Measurements from ENCODE around the gene OLFML1. TPM values are rescaled to one million over a fixed set of nuclear protein-coding genes. Genes with fewer than 3 reads are reported as not detected.

Gene OLFML1
- total RNA-seq, 2 experiments from 2014 or later, result not detected

DNA sequence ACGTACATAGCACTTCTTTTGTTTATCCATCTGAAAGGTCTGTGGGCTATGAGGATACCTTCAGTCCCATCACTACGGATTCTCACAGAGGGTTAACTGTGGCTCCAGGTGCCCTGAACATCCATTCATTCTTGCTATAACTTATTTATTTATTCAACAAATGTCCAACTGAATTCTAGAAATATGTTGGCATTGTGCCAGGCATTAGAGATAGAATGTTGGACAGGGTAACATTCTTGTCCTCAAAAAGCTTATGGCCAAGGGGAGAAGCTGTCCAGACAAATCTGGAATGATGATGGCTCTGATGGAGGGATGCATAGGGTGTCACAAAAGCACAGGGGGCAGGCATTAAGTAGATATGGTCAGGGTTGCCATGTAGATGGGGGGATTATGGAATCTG, 8.4 kb downstream of the OLFML1 start:
- CTCF ChIA-PET (ENCODE audit: unreplicated experiment), result interaction anchor here (0.6 kb wide), 1 partner anchor 19 kb away, joined by 3 read pairs; no protein-coding TSS in a partner anchor
- TF ChIP-seq, protein P1, sequence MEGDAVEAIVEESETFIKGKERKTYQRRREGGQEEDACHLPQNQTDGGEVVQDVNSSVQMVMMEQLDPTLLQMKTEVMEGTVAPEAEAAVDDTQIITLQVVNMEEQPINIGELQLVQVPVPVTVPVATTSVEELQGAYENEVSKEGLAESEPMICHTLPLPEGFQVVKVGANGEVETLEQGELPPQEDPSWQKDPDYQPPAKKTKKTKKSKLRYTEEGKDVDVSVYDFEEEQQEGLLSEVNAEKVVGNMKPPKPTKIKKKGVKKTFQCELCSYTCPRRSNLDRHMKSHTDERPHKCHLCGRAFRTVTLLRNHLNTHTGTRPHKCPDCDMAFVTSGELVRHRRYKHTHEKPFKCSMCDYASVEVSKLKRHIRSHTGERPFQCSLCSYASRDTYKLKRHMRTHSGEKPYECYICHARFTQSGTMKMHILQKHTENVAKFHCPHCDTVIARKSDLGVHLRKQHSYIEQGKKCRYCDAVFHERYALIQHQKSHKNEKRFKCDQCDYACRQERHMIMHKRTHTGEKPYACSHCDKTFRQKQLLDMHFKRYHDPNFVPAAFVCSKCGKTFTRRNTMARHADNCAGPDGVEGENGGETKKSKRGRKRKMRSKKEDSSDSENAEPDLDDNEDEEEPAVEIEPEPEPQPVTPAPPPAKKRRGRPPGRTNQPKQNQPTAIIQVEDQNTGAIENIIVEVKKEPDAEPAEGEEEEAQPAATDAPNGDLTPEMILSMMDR (conservative IDR thresholded peaks at IDR 0.05; ENCODE audit: low read length), result no peak
- TF ChIP-seq EZH2phosphoT487 (IDR thresholded peaks at IDR 0.05; ENCODE audit: borderline replicate concordance, low read depth, low read length), result no peak

DNA sequence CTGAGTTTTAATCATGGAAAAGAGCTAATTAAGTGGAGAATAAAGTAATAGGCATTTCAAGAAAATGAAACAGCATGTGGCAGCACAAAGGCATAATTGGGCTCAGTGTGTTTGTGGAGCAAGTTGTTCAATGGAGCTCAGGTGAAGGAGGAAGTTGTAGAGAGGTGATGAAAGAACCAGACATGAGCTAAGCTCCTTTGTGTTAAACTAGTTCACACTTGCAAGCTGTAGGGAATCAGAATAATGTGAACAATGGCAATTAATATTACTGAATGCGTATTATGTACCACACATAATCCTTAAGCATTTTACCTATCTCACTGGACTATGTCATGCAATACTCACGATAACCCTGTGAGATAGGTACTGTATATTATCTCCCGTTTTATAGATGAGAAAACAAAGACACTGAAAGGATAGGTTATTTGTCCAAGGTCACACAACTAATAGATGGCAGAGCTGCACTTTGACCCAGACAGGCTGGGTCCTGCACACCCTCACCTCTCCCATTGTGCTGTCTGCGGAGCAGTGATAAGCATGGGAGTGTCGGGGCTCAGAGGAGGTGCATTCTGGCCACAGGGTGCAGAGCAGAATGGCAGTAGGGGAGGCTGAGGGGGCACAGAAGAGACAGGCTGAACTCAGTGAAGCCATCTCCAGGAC, 8.9 kb downstream of the OLFML1 start:
- H3K4me1 ChIP-seq (ENCODE audit: insufficient read depth, low read length, poor library complexity, severe bottlenecking), result peaks cover 33% of the 10 kb centered on the region
- BruUV-seq (replicated peaks), result no TSS peak
- POLR2A ChIA-PET, result interaction anchor here (0.6 to 1.4 kb wide), 2 partner anchors 11 to 16 kb away, joined by 3 to 7 read pairs; no protein-coding TSS in a partner anchor
- H3K79me2 ChIP-seq (ENCODE audit: insufficient read depth, low read depth, low read length), result no peaks in the 10 kb centered on the region
- H3K9me2 ChIP-seq (ENCODE audit: insufficient read depth, low read length), result no peaks in the 10 kb centered on the region
- H3K36me3 ChIP-seq (ENCODE audit: insufficient read depth, low read length), result no peaks in the 10 kb centered on the region
- H3K4me2 ChIP-seq (ENCODE audit: low read length), result no peak overlapping the region
- no peak overlapping the region for H3K4me3 ChIP-seq (ENCODE audit: low read depth, low read length, poor library complexity, severe bottlenecking)
- H2AFZ ChIP-seq (ENCODE audit: low read length), result no peak overlapping the region
- no peak for DNase-seq (ENCODE audit: low spot score)
- no peak for TF ChIP-seq EZH2phosphoT487 (IDR thresholded peaks at IDR 0.05; ENCODE audit: borderline replicate concordance, low read depth, low read length)
- TF ChIP-seq, protein P1 (conservative IDR thresholded peaks at IDR 0.05; ENCODE audit: low read length), result no peak
- no peaks in the 10 kb centered on the region for H3K9me3 ChIP-seq (ENCODE audit: low read length)
- H3K27ac ChIP-seq (ENCODE audit: low read depth, low read length, poor library complexity, severe bottlenecking), result no peak overlapping the region
- CTCF ChIA-PET (ENCODE audit: unreplicated experiment), result interaction anchor here (0.6 kb wide), 1 partner anchor 18 kb away, joined by 3 read pairs; no protein-coding TSS in a partner anchor
- intact Hi-C loops (cut with micrococcal nuclease; ENCODE audit: unreplicated experiment), result no loop called here
- no peaks in the 10 kb centered on the region for H4K20me1 ChIP-seq (ENCODE audit: insufficient read depth, low read length)

More for the DNA sequence above, 8.4 kb downstream of the OLFML1 start:
- no peak for DNase-seq (ENCODE audit: low spot score)
- Histone ChIP-seq H3K9me2 (ENCODE audit: insufficient read depth, low read length) (no peaks in the 10 kb centered on the region), H3K79me2 (ENCODE audit: insufficient read depth, low read depth, low read length) (no peaks in the 10 kb centered on the region), H3K4me1 (ENCODE audit: insufficient read depth, low read length, poor library complexity, severe bottlenecking) (peaks cover 33% of the 10 kb centered on the region), H3K4me2 (ENCODE audit: low read length) (no peak overlapping the region), H4K20me1 (ENCODE audit: insufficient read depth, low read length) (no peaks in the 10 kb centered on the region), H3K4me3 (ENCODE audit: low read depth, low read length, poor library complexity, severe bottlenecking) (no peak overlapping the region), H2AFZ (ENCODE audit: low read length) (no peak overlapping the region), H3K36me3 (ENCODE audit: insufficient read depth, low read length) (no peaks in the 10 kb centered on the region), H3K9me3 (ENCODE audit: low read length) (no peaks in the 10 kb centered on the region), H3K27ac (ENCODE audit: low read depth, low read length, poor library complexity, severe bottlenecking) (no peak overlapping the region)
- POLR2A ChIA-PET, result interaction anchor here (0.6 to 1.4 kb wide), 2 partner anchors 11 to 17 kb away, joined by 3 to 7 read pairs; no protein-coding TSS in a partner anchor
- BruUV-seq (replicated peaks), result no TSS peak
- intact Hi-C loops (cut with micrococcal nuclease; ENCODE audit: unreplicated experiment), result no loop called here
